HG03039 (cell line): ENCODE data around the gene GOLM1.
"Not testable (repeated sequence)": the region's sequence is repeated elsewhere in the genome, so short reads cannot be mapped to it uniquely, and the experiment has no call there.

Source experiments
- ATAC-seq: cut with Tn5 transposase; IDR thresholded peaks from one replicate; pipeline ENCODE4 v1.9.1; 2021; ENCODE audit warnings: mild to moderate bottlenecking, moderate library complexity; ENCODE audit not compliant: unreplicated experiment

GOLM1 gene

GRCh38 chr9:86091477-86091876, 7.9 kb downstream of the GOLM1 start:
- ATAC-seq = no peak

- ATAC-seq = no peak
Measured at GRCh38 chr9:86082870-86083269, 16.5 kb downstream of the GOLM1 start.

DNA sequence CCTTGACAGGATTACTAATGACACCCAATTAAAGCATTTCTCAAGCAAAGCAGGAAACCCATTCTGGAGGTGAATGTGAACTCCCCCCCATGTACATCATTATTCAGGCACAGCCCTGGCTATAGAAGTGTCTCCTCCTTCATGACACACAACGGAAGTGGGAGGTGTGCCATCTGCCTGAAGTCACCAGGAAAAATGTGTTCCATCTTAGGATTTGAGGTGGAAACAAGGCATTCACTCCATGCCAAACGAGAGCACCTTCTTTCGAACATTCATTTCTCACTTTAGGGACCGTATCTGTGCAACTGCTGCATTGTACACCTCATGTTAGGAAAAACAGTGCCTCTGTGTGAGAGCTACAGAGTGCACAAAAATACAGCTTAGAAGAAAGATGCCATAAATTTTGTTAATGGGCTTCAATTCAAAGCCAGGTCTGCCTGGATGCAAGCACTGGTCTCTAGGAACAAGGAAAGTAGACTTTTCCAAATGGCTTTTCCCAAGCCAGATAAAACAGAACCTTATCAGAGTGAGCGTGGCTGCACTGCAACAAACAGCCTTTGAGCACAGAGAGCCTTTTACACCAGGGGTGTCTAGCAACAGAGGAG, 19.4 kb downstream of the GOLM1 start:
- no peak for ATAC-seq

- no peak for ATAC-seq
Measured at GRCh38 chr9:86079421-86079831, 19.9 kb downstream of the GOLM1 start.

- no peak for ATAC-seq
Measured at GRCh38 chr9:86078731-86079130, 20.6 kb downstream of the GOLM1 start.

GRCh38 chr9:86077276-86077675, 22.1 kb downstream of the GOLM1 start:
- no peak for ATAC-seq

DNA sequence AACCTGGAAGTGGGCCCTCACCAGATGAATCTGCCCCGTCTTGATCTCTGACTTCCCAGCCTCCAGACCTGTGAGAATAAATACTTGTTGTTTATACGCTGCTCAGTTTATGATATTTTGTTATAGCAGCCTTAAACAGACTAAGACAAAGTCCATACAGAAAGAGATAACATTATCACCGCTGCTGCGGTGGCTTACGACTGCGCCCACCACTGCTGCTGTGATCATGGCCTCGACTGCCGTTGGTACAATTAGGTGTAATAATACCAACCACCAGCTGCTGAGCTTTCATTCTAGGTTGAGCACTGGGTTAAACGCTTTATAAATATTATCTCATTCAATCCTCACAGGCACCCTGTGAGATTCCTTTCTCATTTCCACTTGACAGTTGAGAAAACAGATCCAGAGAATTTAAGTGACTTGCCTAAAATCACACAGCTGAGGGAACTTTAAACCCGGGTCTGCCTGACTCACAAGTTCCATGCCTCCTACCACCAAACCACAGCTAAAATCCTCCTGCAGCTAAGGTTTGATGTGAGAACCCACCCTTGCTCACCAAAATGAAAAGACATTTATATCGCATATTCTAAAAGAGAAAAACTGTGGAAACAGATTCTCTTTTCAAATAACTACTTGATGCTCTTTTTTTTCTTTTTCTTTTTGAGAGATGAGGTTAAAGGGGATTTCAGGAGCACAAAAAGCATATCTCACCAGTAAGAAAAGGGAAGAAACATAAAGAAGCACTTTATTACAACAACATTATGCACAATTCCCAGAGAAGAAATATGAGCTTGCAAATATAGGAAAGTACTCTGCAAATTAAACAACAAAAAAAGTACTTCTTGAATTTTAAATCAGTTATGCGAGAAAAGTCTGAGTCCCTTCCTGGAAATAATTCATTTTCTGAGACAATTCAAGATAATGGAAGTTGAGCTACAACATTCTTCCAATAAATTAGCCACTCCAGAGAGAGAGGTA, 23.9 kb downstream of the GOLM1 start:
- no peak for ATAC-seq

DNA sequence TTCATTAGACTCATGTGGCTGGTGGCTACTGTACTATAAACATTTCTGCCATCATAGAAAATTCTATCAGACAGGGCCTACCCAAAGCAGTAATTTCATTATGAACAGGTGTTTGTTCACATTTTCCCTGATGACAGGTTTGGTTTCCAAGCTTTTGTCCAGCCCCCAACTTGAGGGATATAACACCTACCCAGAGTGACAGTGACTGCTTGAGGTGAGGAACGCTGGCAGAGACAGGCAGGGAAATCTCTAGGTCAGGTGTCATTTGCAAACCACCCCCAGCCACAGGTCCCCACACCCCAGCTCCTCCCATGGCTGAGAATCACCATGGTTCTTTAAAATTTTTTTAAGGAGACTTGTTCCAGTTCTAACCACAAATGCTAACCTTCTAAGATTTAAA, 25.5 kb downstream of the GOLM1 start:
- no peak for ATAC-seq

GRCh38 chr9:86072394-86072877, 26.9 kb downstream of the GOLM1 start:
- no peak for ATAC-seq

GRCh38 chr9:86069206-86069869, 30.0 kb downstream of the GOLM1 start:
- ATAC-seq = no peak

GRCh38 chr9:86064220-86064619, 35.1 kb downstream of the GOLM1 start:
- ATAC-seq = no peak

GRCh38 chr9:86062845-86063693, 36.3 kb downstream of the GOLM1 start:
- ATAC-seq = no peak

DNA sequence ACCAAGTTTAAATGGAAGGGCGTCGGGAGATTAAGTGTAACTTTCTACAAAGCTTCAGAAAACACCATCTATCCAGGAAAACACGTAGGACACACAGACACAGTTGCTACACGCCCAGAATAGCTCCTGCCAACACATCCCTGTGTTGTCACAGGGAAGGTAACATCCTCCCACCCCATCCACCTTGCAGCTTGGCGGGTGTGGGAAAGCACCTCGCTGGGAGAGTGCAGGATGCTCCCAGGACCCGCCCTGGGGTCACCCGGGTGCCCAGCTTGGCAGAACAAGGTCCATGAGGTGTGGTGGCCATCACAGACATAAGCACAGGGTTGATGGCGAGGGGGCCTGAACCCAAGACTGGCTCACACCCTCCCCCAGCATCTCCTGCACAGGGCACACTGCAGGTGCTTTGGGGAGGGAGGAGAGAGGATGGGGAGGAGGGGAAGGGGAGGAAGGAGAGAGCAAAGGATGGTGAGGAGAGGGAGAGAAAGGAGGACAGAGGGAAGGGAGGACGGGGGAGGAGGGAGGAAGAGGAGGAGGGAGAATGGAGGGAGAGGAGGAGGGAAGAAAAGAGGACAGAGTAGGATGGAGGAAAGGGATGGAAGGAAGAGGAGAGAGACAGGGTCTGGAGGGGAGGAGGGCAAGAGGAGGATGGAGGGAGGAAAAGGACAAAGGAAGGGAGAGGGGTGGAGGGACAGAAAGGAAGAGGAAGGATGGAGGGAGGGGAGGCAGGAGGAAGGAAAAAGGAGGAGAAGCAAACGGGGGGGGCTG, 37.2 kb downstream of the GOLM1 start:
- no peak for ATAC-seq

DNA sequence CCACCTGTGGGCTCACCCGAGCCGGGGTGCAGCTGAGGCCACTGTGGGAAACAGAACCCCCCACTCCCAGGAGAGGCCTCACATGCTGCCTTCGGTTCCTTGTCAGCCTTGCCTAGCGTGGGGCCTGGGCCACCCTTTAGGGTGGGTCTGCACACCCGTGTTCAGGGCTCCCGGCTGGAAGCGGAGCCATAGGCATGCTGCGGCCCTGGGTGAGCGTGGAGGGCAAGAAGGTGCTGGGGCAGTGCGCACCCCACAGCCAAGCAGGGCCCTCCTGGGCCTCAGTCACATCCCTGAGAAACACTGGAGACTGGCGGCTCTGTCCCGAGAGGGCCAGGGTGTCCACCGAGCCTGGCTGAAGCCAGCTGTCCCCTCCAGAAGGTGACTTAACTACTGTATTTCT, 41.9 kb downstream of the GOLM1 start:
- ATAC-seq = no peak

DNA sequence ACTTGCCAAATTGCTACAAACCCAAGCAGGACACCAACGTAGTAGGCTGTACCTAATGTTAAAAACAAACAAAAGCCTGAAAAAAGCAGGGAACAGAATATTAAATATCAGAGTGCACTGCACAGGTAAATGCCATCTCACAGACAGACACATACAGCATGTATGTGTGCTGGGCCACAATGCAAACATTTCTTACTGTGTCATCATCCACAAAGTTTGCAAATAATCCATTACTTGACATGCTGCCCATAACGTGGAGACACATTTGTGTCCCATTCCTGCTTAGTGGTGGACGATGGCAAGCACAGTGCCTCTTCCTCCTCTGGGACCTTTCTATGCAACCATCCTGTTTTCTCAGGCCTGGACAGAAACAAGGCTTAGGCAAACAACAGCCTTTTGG, 44.7 kb downstream of the GOLM1 start:
- ATAC-seq = no peak

- no peak for ATAC-seq
Measured at GRCh38 chr9:86052556-86053468, 46.5 kb downstream of the GOLM1 start.

- ATAC-seq = not testable (repeated sequence)
Measured at GRCh38 chr9:86048018-86048742, 51.2 kb downstream of the GOLM1 start.

DNA sequence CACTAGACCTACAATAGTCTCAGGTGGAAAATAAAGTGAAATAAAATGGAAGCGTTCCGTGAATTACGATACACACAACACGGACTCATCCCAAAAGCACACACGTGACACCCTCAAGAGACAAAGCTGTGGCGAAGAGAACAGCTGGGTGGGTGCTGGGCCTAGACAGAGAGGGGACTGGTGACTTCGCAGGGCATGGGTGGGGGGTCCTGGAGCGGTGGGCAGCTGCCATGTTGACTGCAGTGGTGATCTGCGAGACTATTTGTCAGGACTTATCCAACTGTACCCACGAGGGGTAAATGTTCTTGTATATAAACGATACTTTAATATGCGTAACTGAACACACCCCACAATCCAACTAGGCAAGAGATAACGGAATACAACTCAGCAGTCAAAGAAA, 52.0 kb downstream of the GOLM1 start:
- ATAC-seq = no peak
